ENCODE data around the gene SH3BP2.

DNA sequence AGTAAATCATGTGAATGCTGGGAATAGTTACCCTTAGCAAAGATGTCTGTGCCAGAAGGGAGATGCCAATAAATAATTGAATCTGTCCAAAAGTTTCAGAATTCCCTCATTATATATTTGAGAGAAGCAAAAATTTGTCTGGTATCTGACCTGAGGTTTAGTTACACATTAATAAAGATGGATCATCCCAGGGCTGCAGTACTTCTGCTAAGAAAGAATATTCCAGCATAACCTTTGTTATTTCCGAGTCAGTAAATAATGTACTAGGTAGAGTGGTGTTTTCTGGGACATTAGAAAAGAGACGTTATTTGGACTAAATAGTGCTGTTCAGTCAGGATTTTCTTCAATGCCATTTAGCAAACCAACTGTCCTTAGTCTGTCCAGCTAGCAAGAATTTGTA, 77.2 kb downstream of the SH3BP2 start:
- TF ChIP-seq POLR2A (IDR thresholded peaks at IDR 0.05; ENCODE audit: extremely low read depth, insufficient read length), result no peak
- TF ChIP-seq, protein P1, sequence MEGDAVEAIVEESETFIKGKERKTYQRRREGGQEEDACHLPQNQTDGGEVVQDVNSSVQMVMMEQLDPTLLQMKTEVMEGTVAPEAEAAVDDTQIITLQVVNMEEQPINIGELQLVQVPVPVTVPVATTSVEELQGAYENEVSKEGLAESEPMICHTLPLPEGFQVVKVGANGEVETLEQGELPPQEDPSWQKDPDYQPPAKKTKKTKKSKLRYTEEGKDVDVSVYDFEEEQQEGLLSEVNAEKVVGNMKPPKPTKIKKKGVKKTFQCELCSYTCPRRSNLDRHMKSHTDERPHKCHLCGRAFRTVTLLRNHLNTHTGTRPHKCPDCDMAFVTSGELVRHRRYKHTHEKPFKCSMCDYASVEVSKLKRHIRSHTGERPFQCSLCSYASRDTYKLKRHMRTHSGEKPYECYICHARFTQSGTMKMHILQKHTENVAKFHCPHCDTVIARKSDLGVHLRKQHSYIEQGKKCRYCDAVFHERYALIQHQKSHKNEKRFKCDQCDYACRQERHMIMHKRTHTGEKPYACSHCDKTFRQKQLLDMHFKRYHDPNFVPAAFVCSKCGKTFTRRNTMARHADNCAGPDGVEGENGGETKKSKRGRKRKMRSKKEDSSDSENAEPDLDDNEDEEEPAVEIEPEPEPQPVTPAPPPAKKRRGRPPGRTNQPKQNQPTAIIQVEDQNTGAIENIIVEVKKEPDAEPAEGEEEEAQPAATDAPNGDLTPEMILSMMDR (IDR thresholded peaks at IDR 0.05; ENCODE audit: low read depth, low read length), result no peak
- TF ChIP-seq, protein P2, sequence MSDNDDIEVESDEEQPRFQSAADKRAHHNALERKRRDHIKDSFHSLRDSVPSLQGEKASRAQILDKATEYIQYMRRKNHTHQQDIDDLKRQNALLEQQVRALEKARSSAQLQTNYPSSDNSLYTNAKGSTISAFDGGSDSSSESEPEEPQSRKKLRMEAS (IDR thresholded peaks at IDR 0.05; ENCODE audit: low read depth, low read length), result no peak
- TF ChIP-seq MYC (IDR thresholded peaks at IDR 0.05; ENCODE audit: low read depth, low read length), result no peak

Data from NB4 (cell line).